HepG2 (cell line): ENCODE measurements around the gene CLEC4M. TPM values are rescaled to one million over a fixed set of nuclear protein-coding genes. Genes with fewer than 3 reads are reported as not detected.
A peak's percentile ranks its signal among the peaks of the same experiment; 100 is the strongest.

ENCODE experiments used
- ATAC-seq: fragments of 200-7000 bp; cut with Tn5 transposase; 3 replicates; pipeline ENCODE4 v1.9.1; 2020; ENCODE audit warnings: mild to moderate bottlenecking, moderate library complexity
- BruUV-seq: library from RNA; stranded (reverse); fragments of 400-500 nt; replicated peaks from 2 replicates; lab custom pipeline; 2021; lab: Mats Ljungman, UMichigan
- CTCF ChIA-PET: fragments of 300-600 bp; formaldehyde crosslinking; extraction: SDS; loops from one replicate; lab custom pipeline; 2021; ENCODE audit warnings: low total read pairs, inconsistent platforms, low intra/inter-chr PET ratio; lab: Yijun Ruan, JAX
- POLR2A ChIA-PET: fragments of 350-600 bp; sonication (Branson Sonifier 250); formaldehyde crosslinking; loops from one replicate; lab custom pipeline; 2020; ENCODE audit warnings: antibody characterized with exemption, inconsistent platforms; lab: Yijun Ruan, JAX
- DNase-seq: peaks from one replicate; pipeline ENCODE4 v3.0.0-alpha.2; 2015; ENCODE audit warnings: low spot score
- FAIRE-seq: peaks from 3 replicates; lab custom pipeline; 2011; peaks lifted over from hg19 to GRCh38; lab: Jason Lieb, UNC
- H2AFZ ChIP-seq: one replicate; pipeline ENCODE4 v1.6.1; 2011; ENCODE audit warnings: low read length, inconsistent platforms
- H3K27ac ChIP-seq: fragments of 300-600 bp; 3 replicates; pipeline ENCODE4 v1.8.0; 2011; ENCODE audit warnings: mixed run types, mild to moderate bottlenecking, mixed read lengths, low read length, inconsistent platforms; ENCODE audit not compliant: insufficient read depth; ENCODE audit errors: extremely low read length
- H3K27me3 ChIP-seq, 2 experiments: fragments of 200-600 bp in 1 of 2; 2 replicates in 1 of 2; 3 replicates in 1 of 2; pipeline versions ENCODE4 v1.6.0 to v1.8.0; 2011; ENCODE audit warnings: low read length in 2 of 2, mild to moderate bottlenecking in 2 of 2, moderate library complexity in 2 of 2, inconsistent platforms in 1 of 2; ENCODE audit not compliant: insufficient read depth in 2 of 2, control insufficient read depth in 1 of 2
- H3K36me3 ChIP-seq, 2 experiments: fragments of 200-600 bp in 1 of 2; replicated peaks in 1 of 2; 2 replicates in 1 of 2; 3 replicates in 1 of 2; pipeline versions ENCODE4 v1.5.1 to v1.8.0; 2011; ENCODE audit warnings: low read length in 2 of 2, inconsistent platforms in 1 of 2; ENCODE audit not compliant: insufficient read depth in 2 of 2, control insufficient read depth in 1 of 2
- H3K4me1 ChIP-seq: 2 replicates; pipeline ENCODE4 v1.5.1; 2012; ENCODE audit warnings: low read length, inconsistent platforms; ENCODE audit not compliant: insufficient read depth
- H3K4me2 ChIP-seq: 2 replicates; pipeline ENCODE4 v1.6.0; 2011; ENCODE audit warnings: low read depth, low read length, inconsistent platforms
- H3K4me3 ChIP-seq, 3 experiments: fragments of 200-600 bp in 1 of 3; sonication (generic), shearing (Covaris generic) in 1 of 3; replicated peaks in 1 of 3; 2 replicates each; pipeline ENCODE4 v1.5.1; 2011 to 2016; ENCODE audit warnings: low read length in 3 of 3, inconsistent platforms in 2 of 3, low read depth in 2 of 3, mild to moderate bottlenecking in 2 of 3, control low read depth in 1 of 3, mixed read lengths in 1 of 3; ENCODE audit not compliant: insufficient read depth in 1 of 3
- H3K79me2 ChIP-seq: one replicate; pipeline ENCODE4 v1.6.1; 2011; ENCODE audit warnings: low read length, inconsistent platforms; ENCODE audit not compliant: insufficient read depth
- H3K9ac ChIP-seq: 2 replicates; pipeline ENCODE4 v1.6.0; 2011; ENCODE audit warnings: mild to moderate bottlenecking, low read depth, low read length, inconsistent platforms; ENCODE audit not compliant: insufficient read depth
- H3K9me3 ChIP-seq: 2 replicates; pipeline ENCODE4 v1.5.1; 2012; ENCODE audit warnings: mild to moderate bottlenecking, low read length
- H4K20me1 ChIP-seq: 2 replicates; pipeline ENCODE4 v1.6.0; 2011; ENCODE audit warnings: inconsistent platforms, mild to moderate bottlenecking, low read length, moderate library complexity; ENCODE audit not compliant: insufficient read depth
- ESRRA ChIP-seq: sonication (generic); formaldehyde crosslinking; IDR thresholded peaks from 2 replicates; pipeline ENCODE4 v1.5.1; 2020; ENCODE audit warnings: mild to moderate bottlenecking, low read depth, missing genetic modification reagents
- MAFF ChIP-seq: IDR thresholded peaks from 2 replicates; pipeline ENCODE4 v1.6.1; 2011; ENCODE audit warnings: low read depth, low read length, improper control_type of control experiment
- MAFK ChIP-seq, 2 experiments: IDR thresholded peaks in 1 of 2; conservative IDR thresholded peaks in 1 of 2; 2 replicates each; pipeline ENCODE4 v1.6.1; 2011; ENCODE audit warnings: improper control_type of control experiment in 2 of 2, low read length in 2 of 2
- PLRG1 ChIP-seq: fragments of 450-650 bp; conservative IDR thresholded peaks from 2 replicates; pipeline ENCODE4 v1.6.1; 2016
- POLR2AphosphoS5 ChIP-seq: IDR thresholded peaks from 2 replicates; pipeline ENCODE4 v1.6.1; 2012; ENCODE audit warnings: low read depth, low read length
- ZBTB8A ChIP-seq: sonication (generic); formaldehyde crosslinking; IDR thresholded peaks from 2 replicates; pipeline ENCODE4 v1.4.0; 2020; ENCODE audit warnings: mild to moderate bottlenecking, low read depth, missing genetic modification reagents, borderline replicate concordance
- ZGPAT ChIP-seq: IDR thresholded peaks from 2 replicates; pipeline ENCODE4 v1.6.1; 2016; ENCODE audit warnings: mild to moderate bottlenecking
- ZNF276 ChIP-seq: sonication (generic); formaldehyde crosslinking; IDR thresholded peaks from 2 replicates; pipeline ENCODE4 v1.4.0; 2020; ENCODE audit warnings: mild to moderate bottlenecking, low read depth, missing genetic modification reagents
- ZNF280D ChIP-seq: sonication (generic); formaldehyde crosslinking; IDR thresholded peaks from 2 replicates; pipeline ENCODE4 v1.5.1; 2020; ENCODE audit warnings: mild to moderate bottlenecking, missing genetic modification reagents
- WGBS: methylation state at CpG from one replicate; pipeline ENCODE4 v1.1.6; 2017; ENCODE audit warnings: low lambda C conversion rate; 5-methylcytosine and 5-hydroxymethylcytosine counted together
- in situ Hi-C: cut with HindIII; loops from 2 replicates; pipeline ENCODE4 v1.10.0; 2017; ENCODE audit warnings: low pct_unique_long_range_greater_than_20kb; ENCODE audit not compliant: extremely low pct_ligation_motif_present
- intact Hi-C: fragments of 100-400 bp; cut with micrococcal nuclease; formaldehyde crosslinking; loops from one replicate; pipeline ENCODE4 v1.10.0; 2022; ENCODE audit not compliant: unreplicated experiment
- polyA plus RNA-seq, 8 experiments: library from polyadenylated mRNA; depleted of rRNA in 3 of 8; stranded (reverse) in 7 of 8; unstranded in 1 of 8; fragments of >200 nt; fragmentation: Illumina TruSeq in 4 of 8; extraction: Trizol in 4 of 8; gene quantifications; 2 replicates each; pipeline versions ENCODE4 v1.2.1 to v1.2.3, GENCODE V29; 2011 to 2016; ENCODE audit warnings: low read depth in 4 of 8, missing spikeins in 1 of 8, mixed read lengths in 1 of 8; ENCODE audit not compliant: insufficient read depth in 1 of 8
- total RNA-seq, 5 experiments: library from RNA; depleted of rRNA; stranded (reverse); fragments of >200 nt; fragmentation: Illumina TruSeq; extraction: Trizol; gene quantifications; 2 replicates each; pipeline ENCODE4 v1.2.3, GENCODE V29; 2016; ENCODE audit warnings: low read depth in 1 of 5

Gene CLEC4M
- total and polyA plus RNA-seq, 2 of the 13 experiments (the other 11 are each of a cell fraction or from before 2014, with no cell fraction given): not detected

GRCh38 chr19:7806234-7806633, 43.2 kb downstream of the CLEC4M start:
- H3K4me2 ChIP-seq: no peak overlapping the region
- no peak overlapping the region for H3K27ac ChIP-seq
- peak; percentile 69 for TF ChIP-seq MAFF
- no peak for TF ChIP-seq POLR2AphosphoS5
- TF ChIP-seq ZGPAT: no peak
- TF ChIP-seq MAFK (conservative IDR thresholded peaks at IDR 0.05 in 1 of 2, IDR thresholded peaks at IDR 0.05 in 1 of 2; ENCODE audit: low read length in 2 of 2): peak; percentile 29 to 70; a peak in 3 of 4 replicates
- TF ChIP-seq ESRRA (CRISPR knock-in tag): no peak
- TF ChIP-seq ZNF276 (CRISPR knock-in tag): no peak
- no peak for TF ChIP-seq ZBTB8A (CRISPR knock-in tag)
- TF ChIP-seq PLRG1: no peak
- no peak for TF ChIP-seq ZNF280D (CRISPR knock-in tag)
- no peaks in the 10 kb centered on the region for H3K79me2 ChIP-seq
- BruUV-seq: no TSS peak
- no peak overlapping the region for H2AFZ ChIP-seq
- CTCF ChIA-PET: no interaction called here
- DNase-seq: no peak
- FAIRE-seq: no peak
- no peaks in the 10 kb centered on the region for H4K20me1 ChIP-seq
- no peak overlapping the region for H3K9ac ChIP-seq
- H3K27me3 ChIP-seq: peaks cover 0 to 7% of the 10 kb centered on the region in 2 experiments; a peak in 1 of 5 replicates
- H3K36me3 ChIP-seq: no peaks in the 10 kb centered on the region
- in situ Hi-C loops: no loop called here
- peaks cover 6% of the 10 kb centered on the region; the same call in 1 of the 2 replicates for H3K4me1 ChIP-seq
- no peak overlapping the region for H3K4me3 ChIP-seq
- POLR2A ChIA-PET: no interaction called here
- ATAC-seq: no peak
- WGBS: 31% methylated on average over 3 of the region's 3 CpGs
- intact Hi-C loops: no loop called here
- H3K9me3 ChIP-seq: no peaks in the 10 kb centered on the region; the same call in 1 of the 2 replicates
